Hepatocyte (in vitro differentiated cells): ENCODE data around the gene PWP2.

Source experiments
- CTCF ChIP-seq: fragments of 200-600 bp; sonication (generic); IDR thresholded peaks from 2 replicates; pipeline ENCODE4 v1.5.1; 2016; ENCODE audit warnings: antibody characterized with exemption, mild to moderate bottlenecking; ENCODE audit not compliant: poor library complexity
- EZH2 ChIP-seq: fragments of 200-600 bp; sonication (generic); IDR thresholded peaks from 2 replicates; pipeline ENCODE4 v1.6.1; 2016; ENCODE audit warnings: antibody characterized with exemption, mild to moderate bottlenecking, borderline replicate concordance
- EZH2phosphoT487 ChIP-seq: fragments of 200-600 bp; sonication (generic); IDR thresholded peaks from one replicate; pipeline ENCODE4 v1.6.1; 2018; ENCODE audit warnings: antibody characterized with exemption, mild to moderate bottlenecking, low read depth, moderate library complexity; ENCODE audit not compliant: unreplicated experiment, severe bottlenecking

- TF ChIP-seq CTCF: no peak
- TF ChIP-seq EZH2: no peak
- no peak for TF ChIP-seq EZH2phosphoT487
Observed at GRCh38 chr21:44066116-44066515, 41.1 kb upstream of the PWP2 start.
